ENCODE measurements around the gene PRDM16. TPM values are rescaled to one million over a fixed set of nuclear protein-coding genes. Genes with fewer than 3 reads are reported as not detected.

The PRDM16 gene
- total RNA-seq, 1 experiment from 2014 or later, result 0.04 TPM

GRCh38 chr1:3242408-3243260 lies 173.6 kb downstream of the PRDM16 start:
- ATAC-seq, result no peak
- no peaks in the 10 kb centered on the region for H3K9me2 ChIP-seq (replicated peaks; ENCODE audit: low read length)
- H3K9me3 ChIP-seq (ENCODE audit: low read length), result no peaks in the 10 kb centered on the region
- 0 out of 2 replicates have a peak, but pooled peaks cover 5% of the 10 kb centered on the region for H3K4me1 ChIP-seq (ENCODE audit: insufficient read depth, low read length)
- no peak overlapping the region for H3K4me3 ChIP-seq (ENCODE audit: low read length)
- H3K36me3 ChIP-seq (ENCODE audit: low read depth, low read length), result no peaks in the 10 kb centered on the region
- H3K79me2 ChIP-seq (ENCODE audit: low read length), result no peaks in the 10 kb centered on the region
- no peaks in the 10 kb centered on the region for H3F3A ChIP-seq (ENCODE audit: low read length, unreplicated experiment)
- BruUV-seq (replicated peaks), result no TSS peak
- no peak overlapping the region for H3K27ac ChIP-seq (ENCODE audit: low read length)
- CTCF ChIA-PET, result no interaction called here
- no peak for DNase-seq
- no peak overlapping the region for H3K4me2 ChIP-seq (ENCODE audit: low read length)
- intact Hi-C loops (cut with micrococcal nuclease), result no loop called here
- no peak overlapping the region for H3K9ac ChIP-seq (ENCODE audit: low read length)
- H4K20me1 ChIP-seq (ENCODE audit: low read length), result no peaks in the 10 kb centered on the region
- TF ChIP-seq, protein P1, sequence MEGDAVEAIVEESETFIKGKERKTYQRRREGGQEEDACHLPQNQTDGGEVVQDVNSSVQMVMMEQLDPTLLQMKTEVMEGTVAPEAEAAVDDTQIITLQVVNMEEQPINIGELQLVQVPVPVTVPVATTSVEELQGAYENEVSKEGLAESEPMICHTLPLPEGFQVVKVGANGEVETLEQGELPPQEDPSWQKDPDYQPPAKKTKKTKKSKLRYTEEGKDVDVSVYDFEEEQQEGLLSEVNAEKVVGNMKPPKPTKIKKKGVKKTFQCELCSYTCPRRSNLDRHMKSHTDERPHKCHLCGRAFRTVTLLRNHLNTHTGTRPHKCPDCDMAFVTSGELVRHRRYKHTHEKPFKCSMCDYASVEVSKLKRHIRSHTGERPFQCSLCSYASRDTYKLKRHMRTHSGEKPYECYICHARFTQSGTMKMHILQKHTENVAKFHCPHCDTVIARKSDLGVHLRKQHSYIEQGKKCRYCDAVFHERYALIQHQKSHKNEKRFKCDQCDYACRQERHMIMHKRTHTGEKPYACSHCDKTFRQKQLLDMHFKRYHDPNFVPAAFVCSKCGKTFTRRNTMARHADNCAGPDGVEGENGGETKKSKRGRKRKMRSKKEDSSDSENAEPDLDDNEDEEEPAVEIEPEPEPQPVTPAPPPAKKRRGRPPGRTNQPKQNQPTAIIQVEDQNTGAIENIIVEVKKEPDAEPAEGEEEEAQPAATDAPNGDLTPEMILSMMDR (conservative IDR thresholded peaks at IDR 0.05; ENCODE audit: low read depth, low read length), result no peak
- TF ChIP-seq EZH2phosphoT487 (IDR thresholded peaks at IDR 0.05; ENCODE audit: borderline replicate concordance, low read length), result no peak
- no peak for TF ChIP-seq EZH2 (IDR thresholded peaks at IDR 0.05; ENCODE audit: low read length, unreplicated experiment)
- POLR2A ChIA-PET (ENCODE audit: unreplicated experiment), result no interaction called here
- H3K27me3 ChIP-seq (ENCODE audit: low read length), result peaks cover 99% of the 10 kb centered on the region
- no peak overlapping the region for H2AFZ ChIP-seq (ENCODE audit: low read length)

GRCh38 chr1:3243304-3243703 lies 174.3 kb downstream of the PRDM16 start:
- H4K20me1 ChIP-seq (ENCODE audit: low read length), result no peaks in the 10 kb centered on the region
- TF ChIP-seq, protein P1 (conservative IDR thresholded peaks at IDR 0.05; ENCODE audit: low read depth, low read length), result no peak
- TF ChIP-seq EZH2 (IDR thresholded peaks at IDR 0.05; ENCODE audit: low read length, unreplicated experiment) (no peak), EZH2phosphoT487 (IDR thresholded peaks at IDR 0.05; ENCODE audit: borderline replicate concordance, low read length) (no peak)
- H3K4me1 ChIP-seq (ENCODE audit: insufficient read depth, low read length), result 0 out of 2 replicates have a peak, but pooled peaks cover 5% of the 10 kb centered on the region
- ChIA-PET POLR2A (ENCODE audit: unreplicated experiment) (no interaction called here), CTCF (no interaction called here)
- DNase-seq, result no peak
- no peak overlapping the region for H3K9ac ChIP-seq (ENCODE audit: low read length)
- intact Hi-C loops (cut with micrococcal nuclease), result no loop called here
- no peak overlapping the region for H3K4me3 ChIP-seq (ENCODE audit: low read length)
- no peaks in the 10 kb centered on the region for H3K9me2 ChIP-seq (replicated peaks; ENCODE audit: low read length)
- no peak for ATAC-seq
- no peaks in the 10 kb centered on the region for H3K9me3 ChIP-seq (ENCODE audit: low read length)
- no peaks in the 10 kb centered on the region for H3K36me3 ChIP-seq (ENCODE audit: low read depth, low read length)
- H3K4me2 ChIP-seq (ENCODE audit: low read length), result no peak overlapping the region
- no peaks in the 10 kb centered on the region for H3K79me2 ChIP-seq (ENCODE audit: low read length)
- H3F3A ChIP-seq (ENCODE audit: low read length, unreplicated experiment), result no peaks in the 10 kb centered on the region
- H3K27me3 ChIP-seq (ENCODE audit: low read length), result peaks cover 99% of the 10 kb centered on the region
- no peak overlapping the region for H3K27ac ChIP-seq (ENCODE audit: low read length)
- H2AFZ ChIP-seq (ENCODE audit: low read length), result no peak overlapping the region
- no TSS peak for BruUV-seq (replicated peaks)
